ENCODE measurements around the gene HCFC1.

The HCFC1 gene

GRCh38 chrX:153945956-153946943 lies 25.4 kb downstream of the HCFC1 start:
- no peak overlapping the region for H3K27ac Mint-ChIP-seq
- no peak for ATAC-seq
- H3K4me1 Mint-ChIP-seq, result peaks cover 7% of the 10 kb centered on the region
- no peak overlapping the region for H3K4me3 Mint-ChIP-seq
- peaks cover 10% of the 10 kb centered on the region for H3K36me3 Mint-ChIP-seq
- no peaks in the 10 kb centered on the region for H3K9me3 Mint-ChIP-seq
- no peaks in the 10 kb centered on the region for H3K27me3 Mint-ChIP-seq

- H3K27me3 Mint-ChIP-seq, result no peaks in the 10 kb centered on the region
- peaks cover 6% of the 10 kb centered on the region for H3K36me3 Mint-ChIP-seq
- peak; percentile 31 for ATAC-seq
- peaks cover 7% of the 10 kb centered on the region for H3K4me1 Mint-ChIP-seq
- H3K27ac Mint-ChIP-seq, result peak overlapping the region; percentile 94
- H3K9me3 Mint-ChIP-seq, result no peaks in the 10 kb centered on the region
- H3K4me3 Mint-ChIP-seq, result peak overlapping the region; percentile 96
Observed at GRCh38 chrX:153944800-153945150, 26.8 kb downstream of the HCFC1 start.

GRCh38 chrX:153944140-153944799 lies 27.3 kb downstream of the HCFC1 start, which contains the start of gene RENBP:
TSS of gene RENBP (minus strand) at chrX:153944643. CDS start at chrX:153944610, 33 bp downstream.
- Mint-ChIP-seq H3K4me1 (peaks cover 7% of the 10 kb centered on the region), H3K27me3 (no peaks in the 10 kb centered on the region), H3K9me3 (no peaks in the 10 kb centered on the region), H3K27ac (peak within 1 kb of the TSS; percentile 94), H3K36me3 (peaks cover 6% of the 10 kb centered on the region), H3K4me3 (peak within 1 kb of the TSS; percentile 96)
- ATAC-seq, result peak; percentile 77

- Mint-ChIP-seq H3K27ac (no peak overlapping the region), H3K27me3 (no peaks in the 10 kb centered on the region), H3K4me1 (peaks cover 7% of the 10 kb centered on the region), H3K4me3 (peak overlapping the region; percentile 32), H3K9me3 (no peaks in the 10 kb centered on the region), H3K36me3 (no peaks in the 10 kb centered on the region)
- no peak for ATAC-seq
Observed at GRCh38 chrX:153941336-153942252, 30.0 kb downstream of the HCFC1 start.

GRCh38 chrX:153939573-153939972 lies 32.0 kb downstream of the HCFC1 start:
- H3K9me3 Mint-ChIP-seq, result no peaks in the 10 kb centered on the region
- no peaks in the 10 kb centered on the region for H3K27me3 Mint-ChIP-seq
- peaks cover 7% of the 10 kb centered on the region for H3K4me1 Mint-ChIP-seq
- H3K4me3 Mint-ChIP-seq, result no peak overlapping the region
- ATAC-seq, result no peak
- H3K36me3 Mint-ChIP-seq, result no peaks in the 10 kb centered on the region
- H3K27ac Mint-ChIP-seq, result no peak overlapping the region

GRCh38 chrX:153938226-153938786 lies 33.3 kb downstream of the HCFC1 start:
- Mint-ChIP-seq H3K36me3 (no peaks in the 10 kb centered on the region), H3K4me1 (peaks cover 13% of the 10 kb centered on the region), H3K9me3 (no peaks in the 10 kb centered on the region), H3K27me3 (no peaks in the 10 kb centered on the region), H3K27ac (peak overlapping the region; percentile 27), H3K4me3 (no peak overlapping the region)
- no peak for ATAC-seq

GRCh38 chrX:153937056-153937455 lies 34.6 kb downstream of the HCFC1 start:
- Mint-ChIP-seq H3K36me3 (no peaks in the 10 kb centered on the region), H3K4me3 (no peak overlapping the region), H3K27ac (no peak overlapping the region), H3K27me3 (no peaks in the 10 kb centered on the region), H3K9me3 (no peaks in the 10 kb centered on the region), H3K4me1 (peaks cover 14% of the 10 kb centered on the region)
- no peak for ATAC-seq

GRCh38 chrX:153935326-153935851 lies 36.2 kb downstream of the HCFC1 start:
- Mint-ChIP-seq H3K4me3 (peak overlapping the region; percentile 71), H3K27me3 (no peaks in the 10 kb centered on the region), H3K36me3 (peaks cover 9% of the 10 kb centered on the region), H3K27ac (no peak overlapping the region), H3K4me1 (peaks cover 22% of the 10 kb centered on the region), H3K9me3 (no peaks in the 10 kb centered on the region)
- ATAC-seq, result no peak

- peak; percentile 97 for ATAC-seq
- Mint-ChIP-seq H3K9me3 (no peaks in the 10 kb centered on the region), H3K36me3 (peaks cover 9% of the 10 kb centered on the region), H3K4me1 (peaks cover 22% of the 10 kb centered on the region), H3K27me3 (no peaks in the 10 kb centered on the region), H3K27ac (peak within 1 kb of the TSS; percentile 64), H3K4me3 (peak within 1 kb of the TSS; percentile 82)
Observed at GRCh38 chrX:153934762-153935325, 36.8 kb downstream of the HCFC1 start, which contains the start of gene NAA10. TSS of gene NAA10 (minus strand) at chrX:153935037. CDS start at chrX:153934904, 133 bp downstream.

GRCh38 chrX:153934148-153934761 lies 37.4 kb downstream of the HCFC1 start:
- Mint-ChIP-seq H3K27ac (peak overlapping the region; percentile 64), H3K9me3 (no peaks in the 10 kb centered on the region), H3K4me1 (peaks cover 24% of the 10 kb centered on the region), H3K27me3 (no peaks in the 10 kb centered on the region), H3K36me3 (peaks cover 9% of the 10 kb centered on the region), H3K4me3 (peak overlapping the region; percentile 82)
- ATAC-seq, result no peak

GRCh38 chrX:153933748-153934147 lies 37.9 kb downstream of the HCFC1 start:
- Mint-ChIP-seq H3K9me3 (no peaks in the 10 kb centered on the region), H3K4me1 (peaks cover 28% of the 10 kb centered on the region), H3K36me3 (peaks cover 9% of the 10 kb centered on the region), H3K27me3 (no peaks in the 10 kb centered on the region), H3K4me3 (peak overlapping the region; percentile 82), H3K27ac (peak overlapping the region; percentile 64)
- no peak for ATAC-seq

GRCh38 chrX:153932220-153932915 lies 39.2 kb downstream of the HCFC1 start:
- Mint-ChIP-seq H3K36me3 (peaks cover 9% of the 10 kb centered on the region), H3K27me3 (no peaks in the 10 kb centered on the region), H3K9me3 (no peaks in the 10 kb centered on the region), H3K4me1 (peaks cover 28% of the 10 kb centered on the region), H3K4me3 (no peak overlapping the region), H3K27ac (no peak overlapping the region)
- no peak for ATAC-seq

- H3K9me3 Mint-ChIP-seq, result no peaks in the 10 kb centered on the region
Observed at GRCh38 chrX:153931748-153932147, 39.9 kb downstream of the HCFC1 start.

More at GRCh38 chrX:153931748-153932147, 39.9 kb downstream of the HCFC1 start:
- ATAC-seq, result no peak
- Mint-ChIP-seq H3K27me3 (no peaks in the 10 kb centered on the region), H3K4me1 (peaks cover 33% of the 10 kb centered on the region), H3K36me3 (peaks cover 9% of the 10 kb centered on the region), H3K4me3 (no peak overlapping the region), H3K27ac (peak overlapping the region; percentile 11)
